ENCODE results near the gene ZNF304.

Gene ZNF304

DNA sequence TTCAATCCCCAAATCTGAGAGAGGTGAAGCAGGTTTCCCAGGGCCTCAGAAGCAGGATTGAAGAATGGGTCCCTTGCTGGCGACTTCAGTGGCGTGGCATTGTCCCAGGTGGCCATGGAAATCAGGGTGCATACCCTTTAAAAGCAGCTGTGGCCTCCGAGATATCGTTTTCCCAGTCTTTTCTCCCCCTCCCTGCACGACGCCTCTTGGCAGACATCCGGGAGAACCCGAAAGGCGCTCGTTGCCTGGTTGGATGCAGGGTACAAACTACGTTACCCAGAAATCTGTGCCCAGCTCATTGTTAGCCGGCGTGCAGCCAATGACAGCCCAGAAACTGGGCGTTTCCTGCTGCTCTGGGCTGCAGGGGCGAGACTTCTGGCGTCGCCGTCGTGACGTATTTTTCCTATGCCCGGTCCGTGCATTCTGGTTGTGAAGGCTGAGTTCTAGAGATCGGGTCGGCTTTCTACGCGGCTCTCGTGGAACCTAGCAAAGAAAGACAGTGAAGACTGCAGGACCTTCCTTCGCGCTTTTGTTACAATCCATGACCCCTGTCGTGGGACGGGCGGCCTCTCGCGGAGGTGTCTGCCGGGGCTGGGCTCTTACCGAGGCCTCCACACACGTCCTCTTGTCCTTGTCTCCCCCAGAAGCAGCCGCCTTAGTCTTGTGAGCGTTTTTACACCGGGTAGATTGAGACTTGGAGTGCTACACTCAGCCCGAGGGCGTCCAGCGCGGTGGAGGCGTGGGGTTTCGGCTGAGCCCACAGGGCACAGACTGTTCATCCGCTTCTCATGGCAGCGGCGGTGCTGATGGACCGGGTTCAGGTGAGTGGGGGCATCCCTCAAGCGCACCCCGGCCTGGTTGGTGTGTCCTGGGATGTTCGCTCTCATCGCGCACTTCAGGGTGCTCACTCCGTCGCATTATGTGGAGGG, at the start of gene ZNF304:
ZNF304 (plus strand) TSS at position 395 of the 929 bp plus-strand sequence; CDS start at position 789, 394 bp downstream.
- peak; percentile 75 for DNase-seq

GRCh38 chr19:57302020-57302465, 49.0 kb upstream of the ZNF304 start:
- DNase-seq: no peak

DNA sequence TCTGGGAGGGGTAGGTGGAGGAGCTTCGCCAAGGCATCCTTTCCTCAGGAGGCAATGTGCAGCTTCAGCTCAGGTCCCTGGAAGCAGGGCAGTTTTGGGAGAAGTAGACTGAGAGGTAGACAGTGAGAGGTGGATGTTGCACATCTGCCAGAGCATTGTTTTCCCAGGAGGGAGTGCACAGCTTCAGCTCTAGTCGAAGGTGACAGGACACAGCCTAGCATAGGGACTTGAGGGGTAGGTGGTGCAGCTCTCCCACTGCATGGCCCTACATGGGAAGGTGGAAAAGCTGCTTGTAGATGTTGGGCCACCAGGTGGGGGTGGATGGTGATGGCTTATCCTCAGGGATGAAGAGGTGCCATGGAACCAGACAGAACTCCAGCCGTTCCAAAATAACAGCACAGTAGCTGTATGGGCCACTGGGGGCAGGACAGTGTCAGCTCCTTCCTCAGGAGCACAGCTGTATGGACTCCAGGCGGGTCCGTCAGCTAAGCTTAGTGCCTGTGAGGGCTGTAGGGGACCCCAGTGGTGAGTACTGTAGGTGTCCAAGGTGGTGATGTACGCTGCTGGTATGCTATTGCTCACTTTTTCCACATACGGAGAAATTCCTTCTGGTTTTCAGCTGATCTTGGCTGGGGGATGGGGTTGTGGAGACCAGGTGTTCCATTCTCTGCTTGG, 48.2 kb upstream of the ZNF304 start:
- DNase-seq: no peak

- no peak for DNase-seq
These were observed 46.0 kb upstream of the ZNF304 start for GRCh38 chr19:57305056-57305455.

GRCh38 chr19:57308514-57308913, 42.6 kb upstream of the ZNF304 start:
- DNase-seq: no peak

DNA sequence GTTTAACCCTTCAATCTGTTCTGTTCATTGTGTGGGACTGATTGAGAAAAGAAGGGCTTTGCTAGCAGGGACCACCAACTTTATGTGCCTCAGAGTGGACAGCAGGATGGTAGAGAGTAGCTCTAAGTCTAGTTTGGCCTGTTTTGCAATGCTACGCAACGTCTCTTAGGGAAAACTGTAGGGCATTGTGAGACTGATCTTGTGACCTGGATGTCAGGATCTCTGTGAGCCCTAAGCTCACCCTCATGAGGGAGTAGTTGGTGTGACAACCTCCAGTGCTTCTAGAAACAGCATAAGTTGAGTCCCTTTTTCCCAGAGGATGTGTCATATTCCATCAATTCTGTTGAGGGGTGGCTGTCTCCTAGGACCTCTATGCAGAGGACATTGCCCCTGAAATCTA, 40.3 kb upstream of the ZNF304 start:
- no peak for DNase-seq

GRCh38 chr19:57314146-57314545, 36.9 kb upstream of the ZNF304 start:
- DNase-seq: no peak

- DNase-seq: no peak
These were observed 33.6 kb upstream of the ZNF304 start for GRCh38 chr19:57317503-57317902.

DNA sequence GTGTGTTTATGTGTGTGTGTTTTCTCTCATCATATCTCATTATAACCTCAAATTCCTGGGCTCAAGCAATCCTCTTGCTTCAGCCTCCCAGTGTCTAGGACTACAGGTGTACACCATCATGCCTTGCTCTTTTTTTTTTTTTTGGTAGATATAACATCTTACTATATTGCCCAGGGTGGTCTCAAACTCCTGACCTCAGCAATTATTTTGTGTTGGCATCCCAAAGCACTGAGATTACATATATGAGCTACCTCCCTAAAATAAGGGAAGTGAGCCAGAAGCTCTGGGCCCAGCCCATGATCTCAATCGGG, 31.2 kb upstream of the ZNF304 start:
- no peak for DNase-seq

DNA sequence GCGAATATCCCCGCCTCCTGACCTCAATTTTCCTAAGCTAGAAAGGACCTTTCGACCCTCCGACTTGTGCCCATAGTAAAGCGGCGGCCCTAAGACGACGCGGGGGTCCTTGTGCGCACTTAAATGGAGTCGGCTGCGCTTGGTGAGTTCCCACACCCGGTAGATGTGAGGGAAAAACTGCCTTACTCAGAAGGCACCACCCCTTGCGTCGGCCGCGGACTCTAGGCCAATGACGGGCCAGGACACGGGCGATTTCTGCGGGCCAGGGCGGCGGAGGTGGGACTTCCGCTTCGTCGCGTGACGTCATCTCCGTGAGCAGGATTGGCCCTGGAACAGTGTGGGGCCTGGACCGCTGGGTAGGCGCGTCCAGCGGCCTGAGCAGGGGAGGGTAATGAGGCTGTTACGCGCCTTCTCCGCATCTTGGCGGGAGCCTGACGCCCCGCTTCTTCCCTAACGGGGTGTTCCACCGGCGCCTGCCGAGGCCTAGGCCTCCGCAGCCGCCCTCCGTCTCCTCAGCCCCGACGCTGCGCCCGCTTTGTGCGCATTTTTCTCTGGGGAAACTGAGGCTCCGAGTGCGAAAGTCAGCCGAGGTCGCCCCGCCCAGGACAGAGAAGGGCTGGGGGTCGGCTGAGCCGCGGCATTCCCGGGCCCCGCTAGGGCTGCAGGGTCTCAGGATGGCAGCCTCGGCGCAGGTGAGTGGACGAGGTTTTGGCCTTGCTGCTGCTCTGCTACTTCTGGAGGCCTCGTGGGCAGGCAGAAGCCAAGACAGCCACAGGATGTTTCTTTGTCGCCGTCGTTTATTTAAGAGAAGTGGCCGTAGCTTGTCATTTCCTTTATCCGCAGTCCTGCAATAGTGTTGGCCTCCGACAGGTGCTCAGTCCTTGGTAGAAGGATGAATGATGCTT, 30.6 kb upstream of the ZNF304 start, which contains the start of gene ZNF543:
ZNF543 (plus strand) TSS at position 293 of the 905 bp plus-strand sequence; CDS start at position 675, 382 bp downstream.
- peak; percentile 83 for DNase-seq

GRCh38 chr19:57321116-57321515, 30.0 kb upstream of the ZNF304 start:
- DNase-seq: no peak

DNA sequence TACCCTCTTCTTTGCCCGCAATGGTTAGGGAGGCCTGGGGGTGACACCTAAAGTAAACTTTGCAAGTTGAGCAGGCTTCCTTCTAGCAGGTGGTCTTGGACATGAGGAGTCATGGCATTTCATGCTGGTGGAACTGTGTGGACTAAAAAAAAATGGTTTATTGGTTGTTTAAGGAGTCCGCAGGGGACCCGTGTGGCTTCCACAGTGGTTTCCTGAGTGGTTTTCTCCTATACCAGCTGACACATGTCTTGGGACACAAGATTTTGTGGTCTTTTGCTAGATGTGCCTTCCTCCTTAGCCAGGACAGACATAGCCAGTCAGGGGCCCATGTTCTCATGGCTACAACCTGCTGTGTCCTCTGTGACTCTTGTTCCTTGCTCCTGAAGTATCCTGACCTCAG, 29.3 kb upstream of the ZNF304 start:
- DNase-seq: no peak

DNA sequence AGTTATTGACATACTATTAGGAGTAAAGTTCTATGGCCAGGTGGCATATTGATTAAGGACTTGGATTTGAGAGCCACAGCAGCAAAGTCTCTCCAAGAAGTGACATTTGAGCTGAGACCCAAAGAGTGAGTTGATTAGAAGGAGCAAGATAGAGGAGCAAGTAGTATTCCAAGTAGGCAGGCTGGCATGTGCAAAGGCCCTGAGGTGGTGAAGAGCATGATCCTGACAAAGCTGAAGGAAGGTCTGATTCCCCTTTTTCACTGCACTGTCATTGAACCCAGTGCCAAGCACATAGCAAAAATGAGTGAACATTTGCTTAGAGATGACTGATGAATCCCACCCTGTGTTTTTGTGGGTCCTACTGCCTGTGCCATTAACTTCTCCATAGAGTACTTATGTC, 26.1 kb upstream of the ZNF304 start:
- no peak for DNase-seq

GRCh38 chr19:57327993-57328392, 23.1 kb upstream of the ZNF304 start:
- no peak for DNase-seq

DNA sequence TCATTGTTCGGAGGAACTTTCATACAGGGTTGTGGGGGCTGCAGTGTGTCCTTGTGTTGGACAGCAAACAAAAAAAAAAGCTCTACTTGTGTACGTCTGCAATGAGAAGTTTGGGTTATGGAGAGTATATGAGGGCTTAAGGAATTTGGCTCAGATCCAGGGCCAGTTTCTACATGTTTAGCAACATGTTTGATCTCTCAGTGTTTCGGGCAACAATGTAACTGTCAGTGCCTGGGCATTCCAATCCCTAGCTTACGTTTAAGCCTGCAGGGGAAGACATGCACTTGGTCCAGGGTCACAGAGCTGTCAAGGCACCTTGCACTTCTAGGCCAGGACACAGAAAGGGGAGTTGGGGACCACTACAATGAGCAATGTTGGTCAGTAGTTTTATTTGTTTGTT, 16.9 kb upstream of the ZNF304 start:
- no peak for DNase-seq

DNA sequence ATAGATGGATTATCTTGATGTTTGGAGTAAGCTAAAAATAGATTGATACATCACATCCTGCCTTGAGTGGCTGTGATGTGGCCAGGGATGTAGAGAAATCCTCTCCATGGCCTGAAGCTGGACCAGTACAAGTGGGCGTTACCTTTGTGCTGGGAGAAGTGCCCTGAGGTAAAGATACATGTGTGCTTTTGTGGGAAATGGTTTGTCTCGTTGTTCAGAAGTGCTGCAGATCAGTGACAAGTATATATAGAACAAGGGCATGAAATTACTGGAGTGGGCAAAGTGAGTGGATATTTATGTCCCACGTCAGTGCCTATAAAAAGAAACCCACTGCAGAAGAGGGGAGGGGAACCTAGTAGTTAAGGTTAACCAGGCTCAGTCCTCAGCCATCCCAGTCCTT, 12.2 kb upstream of the ZNF304 start:
- DNase-seq: no peak

DNA sequence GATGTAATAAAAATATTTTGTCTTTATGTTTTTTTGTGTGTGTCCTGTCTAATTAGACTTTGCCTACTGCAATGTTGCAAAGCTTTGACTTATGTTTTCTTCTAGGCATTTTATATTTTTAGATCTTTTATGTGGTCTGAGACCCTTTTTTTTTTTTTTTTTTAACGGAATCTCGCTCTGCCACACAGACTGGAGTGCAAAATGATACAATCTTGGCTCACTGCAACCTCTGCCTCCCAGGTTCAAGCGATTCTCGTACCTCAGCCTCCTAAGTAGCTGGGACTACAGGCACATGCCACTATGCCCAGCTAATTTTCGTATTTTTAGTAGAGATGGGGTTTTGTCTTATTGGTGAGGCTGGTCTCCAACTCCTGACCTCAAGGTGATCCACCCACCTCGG, 8.5 kb upstream of the ZNF304 start:
- no peak for DNase-seq

- no peak for DNase-seq
These were observed 2.9 kb upstream of the ZNF304 start for GRCh38 chr19:57348136-57348535.

DNA sequence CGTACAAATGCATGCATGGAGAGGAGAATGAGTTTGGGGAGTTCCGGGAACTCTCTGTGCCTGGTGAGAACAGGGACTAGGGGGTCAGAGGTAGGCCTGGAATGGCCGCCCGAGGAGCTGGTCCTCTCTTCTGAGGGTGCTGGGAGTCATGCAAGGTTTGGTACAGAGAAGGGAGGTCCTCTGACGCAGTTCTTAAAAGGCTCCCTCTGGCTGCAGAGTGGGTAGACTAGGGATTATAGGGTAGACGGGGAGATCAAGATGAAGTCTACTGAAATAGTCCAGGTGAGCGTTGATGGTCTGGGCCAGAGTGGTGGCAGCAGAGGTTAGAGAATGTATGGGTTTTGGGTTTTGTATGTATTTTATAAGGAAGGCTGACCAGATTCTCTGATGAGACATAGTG, 796 bp downstream of the ZNF304 start:
- DNase-seq: no peak

DNA sequence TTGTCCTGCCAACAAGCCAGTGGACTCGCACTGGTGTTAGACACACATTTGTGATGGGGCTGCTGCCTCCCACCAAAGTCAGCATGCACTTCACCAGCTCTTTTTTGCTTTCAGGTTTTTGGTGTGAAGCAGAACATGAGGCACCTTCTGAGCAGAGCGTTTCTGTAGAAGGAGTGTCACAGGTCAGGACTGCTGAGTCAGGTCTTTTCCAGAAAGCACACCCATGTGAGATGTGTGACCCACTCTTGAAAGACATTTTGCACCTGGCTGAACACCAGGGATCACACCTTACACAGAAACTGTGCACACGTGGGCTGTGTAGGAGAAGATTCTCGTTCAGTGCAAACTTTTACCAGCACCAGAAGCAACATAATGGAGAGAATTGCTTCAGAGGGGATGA, 4.8 kb downstream of the ZNF304 start:
- DNase-seq: no peak

GRCh38 chr19:57357406-57357805, 6.3 kb downstream of the ZNF304 start:
- no peak for DNase-seq

GRCh38 chr19:57359300-57359699, 8.2 kb downstream of the ZNF304 start:
- no peak for DNase-seq

DNA sequence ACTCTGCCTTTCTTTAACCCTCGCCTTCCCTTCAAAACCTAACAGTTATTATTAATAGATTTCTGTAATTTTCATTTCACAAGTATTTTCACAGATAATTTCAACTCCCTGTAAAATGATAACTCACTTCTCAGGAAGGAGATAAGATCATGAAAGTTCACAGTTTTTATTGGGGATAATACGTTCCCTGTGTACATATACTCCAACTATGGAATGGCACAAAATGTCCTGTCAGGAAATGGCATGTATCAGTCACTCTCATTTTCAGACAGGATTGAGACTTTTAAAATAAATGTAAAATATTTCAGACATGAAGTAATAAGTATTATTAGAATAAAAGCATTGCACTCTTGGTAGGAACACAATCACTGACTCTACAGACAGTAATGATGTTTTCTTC, 11.3 kb downstream of the ZNF304 start:
- no peak for DNase-seq

Data from activated CD4-positive, alpha-beta T cell treated with anti-CD3 and anti-CD28 coated beads for 1 hour (primary cell).